GM23338 (cell line): ENCODE measurements around the gene CLASP2. TPM values are rescaled to one million over a fixed set of nuclear protein-coding genes. Genes with fewer than 3 reads are reported as not detected.

Source experiments
- ATAC-seq: fragments of 200-7000 bp; cut with Tn5 transposase; 3 replicates; pipeline ENCODE4 v1.9.1; 2020
- DNase-seq: peaks from one replicate; pipeline ENCODE4 v3.0.0-alpha.2; 2015; ENCODE audit warnings: low spot score
- H2AFZ ChIP-seq: fragments of 200-600 bp; sonication (generic); 2 replicates; pipeline ENCODE4 v1.8.0; 2016; ENCODE audit warnings: antibody characterized with exemption, mild to moderate bottlenecking, moderate library complexity
- H3F3A ChIP-seq: fragments of 200-600 bp; sonication (generic); replicated peaks from 2 replicates; pipeline ENCODE4 v1.8.0; 2017; ENCODE audit warnings: antibody characterized with exemption, mixed run types, low read depth
- H3K27ac ChIP-seq: fragments of 200-600 bp; sonication (generic); 2 replicates; pipeline ENCODE4 v1.6.1; 2016; ENCODE audit warnings: low read depth
- H3K27me3 ChIP-seq: fragments of 200-600 bp; sonication (generic); 2 replicates; pipeline ENCODE4 v1.8.0; 2016; ENCODE audit warnings: mild to moderate bottlenecking, mixed run types, moderate library complexity; ENCODE audit not compliant: insufficient read depth
- H3K36me3 ChIP-seq: fragments of 200-600 bp; sonication (generic); 2 replicates; pipeline ENCODE4 v1.8.0; 2016; ENCODE audit warnings: mild to moderate bottlenecking; ENCODE audit not compliant: insufficient read depth
- H3K4me1 ChIP-seq: fragments of 200-600 bp; sonication (generic); 2 replicates; pipeline ENCODE4 v1.8.0; 2016; ENCODE audit warnings: mild to moderate bottlenecking, moderate library complexity; ENCODE audit not compliant: insufficient read depth
- H3K4me2 ChIP-seq: fragments of 200-600 bp; sonication (generic); 2 replicates; pipeline ENCODE4 v1.7.1; 2017; ENCODE audit warnings: mixed run types
- H3K4me3 ChIP-seq: fragments of 200-600 bp; sonication (generic); 2 replicates; pipeline ENCODE4 v1.6.1; 2016; ENCODE audit warnings: mixed run types
- H3K79me2 ChIP-seq: fragments of 200-600 bp; sonication (generic); replicated peaks from 2 replicates; pipeline ENCODE4 v1.8.0; 2017; ENCODE audit warnings: mild to moderate bottlenecking; ENCODE audit not compliant: insufficient read depth
- H3K9me2 ChIP-seq: fragments of 200-600 bp; sonication (generic); 2 replicates; pipeline ENCODE4 v1.8.0; 2017; ENCODE audit not compliant: insufficient read depth
- H4K20me1 ChIP-seq: fragments of 200-600 bp; sonication (generic); replicated peaks from 2 replicates; pipeline ENCODE4 v1.8.0; 2017; ENCODE audit warnings: mild to moderate bottlenecking; ENCODE audit not compliant: insufficient read depth
- H3K27ac Mint-ChIP-seq: 2 replicates; pipeline ENCODE4 v1.8.0; 2020; ENCODE audit warnings: inconsistent platforms, mild to moderate bottlenecking, moderate library complexity, mixed read lengths
- H3K27me3 Mint-ChIP-seq: 3 replicates; pipeline ENCODE4 v1.8.0; 2022; ENCODE audit warnings: low read depth, mild to moderate bottlenecking, moderate library complexity, mixed read lengths, inconsistent platforms; ENCODE audit not compliant: insufficient read depth, poor library complexity
- H3K36me3 Mint-ChIP-seq: 3 replicates; pipeline ENCODE4 v1.8.0; 2021; ENCODE audit warnings: low read depth, mild to moderate bottlenecking, inconsistent platforms, moderate library complexity, mixed read lengths
- H3K4me1 Mint-ChIP-seq: 3 replicates; pipeline ENCODE4 v1.8.0; 2020; ENCODE audit warnings: mild to moderate bottlenecking, inconsistent platforms, mixed read lengths
- H3K4me3 Mint-ChIP-seq: 3 replicates; pipeline ENCODE4 v1.8.0; 2021; ENCODE audit warnings: moderate library complexity, mild to moderate bottlenecking, inconsistent platforms, mixed read lengths
- H3K9me3 Mint-ChIP-seq: 3 replicates; pipeline ENCODE4 v1.8.0; 2020; ENCODE audit warnings: moderate library complexity, mild to moderate bottlenecking, inconsistent platforms, mixed read lengths
- CREB1 ChIP-seq: fragments of 250-450 bp; sonication (Bioruptor Pico); IDR thresholded peaks from 2 replicates; pipeline ENCODE4 v1.5.0; 2020; ENCODE audit warnings: low read depth, mild to moderate bottlenecking, moderate library complexity
- EZH2phosphoT487 ChIP-seq: fragments of 200-600 bp; sonication (generic); IDR thresholded peaks from one replicate; pipeline ENCODE4 v1.8.1; 2018; ENCODE audit warnings: antibody characterized with exemption; ENCODE audit not compliant: unreplicated experiment
- JUNB ChIP-seq: IDR thresholded peaks from one replicate; pipeline ENCODE4 v1.6.1; 2016; ENCODE audit warnings: antibody characterized with exemption; ENCODE audit not compliant: unreplicated experiment
- NANOG ChIP-seq: IDR thresholded peaks from 2 replicates; pipeline ENCODE4 v1.6.1; 2016; ENCODE audit warnings: antibody characterized with exemption, borderline replicate concordance
- POLR2AphosphoS5 ChIP-seq: IDR thresholded peaks from 2 replicates; pipeline ENCODE4 v1.6.1; 2016; ENCODE audit warnings: antibody characterized with exemption, low read depth
- polyA plus RNA-seq: library from polyadenylated mRNA; unstranded; fragments of >200 nt; fragmentation: Nextera tagmentation; extraction: Ambion mirVana; gene quantifications from 2 replicates; pipeline ENCODE4 v1.2.1, GENCODE V29; 2016
- total RNA-seq: library from RNA; depleted of rRNA; stranded (reverse); fragments of >200 nt; shearing (Covaris generic); gene quantifications from 2 replicates; pipeline ENCODE4 v1.2.3, GENCODE V29; 2014
- TF ChIP-seq, protein P1 (sequence below): IDR thresholded peaks from 2 replicates; pipeline ENCODE4 v1.6.1; 2016; ENCODE audit warnings: antibody characterized with exemption
- TF ChIP-seq, protein P2 (sequence below): IDR thresholded peaks from one replicate; pipeline ENCODE4 v1.6.1; 2018; ENCODE audit warnings: antibody characterized with exemption; ENCODE audit not compliant: unreplicated experiment
- TF ChIP-seq, protein P3 (sequence below): fragments of 250-450 bp; sonication (Bioruptor Pico); IDR thresholded peaks from 2 replicates; pipeline ENCODE4 v1.5.0; 2020; ENCODE audit warnings: mild to moderate bottlenecking, moderate library complexity

Gene CLASP2
- total and polyA plus RNA-seq, 2 experiments from 2014 or later = 12.8 to 74.6 TPM

DNA sequence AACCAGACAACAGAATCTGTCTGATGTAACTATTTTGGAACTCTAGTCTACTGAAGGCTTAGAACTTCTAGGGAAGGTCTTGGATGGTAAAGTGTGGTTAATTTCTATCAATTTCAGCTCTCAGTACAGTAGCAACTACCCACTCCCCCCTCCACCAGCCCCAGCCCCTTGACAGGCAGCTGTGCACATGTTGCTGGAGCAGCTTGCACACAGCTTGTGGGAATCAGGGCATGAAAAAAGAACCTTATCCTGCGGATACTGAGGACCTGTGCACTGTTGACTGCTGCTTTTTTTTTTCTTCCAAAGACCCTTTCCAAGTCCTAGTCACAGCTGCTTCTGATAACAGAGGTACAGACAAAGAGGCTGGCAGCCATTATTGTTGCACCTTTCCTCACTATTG is 196.3 kb downstream of the CLASP2 start:
- H3K4me2 ChIP-seq = no peak overlapping the region
- 0 out of 2 replicates have a peak overlapping the region, but pooled peaks have one; percentile 19 for H3K27ac Mint-ChIP-seq
- peaks cover 45% of the 10 kb centered on the region for H3K36me3 Mint-ChIP-seq
- H3K36me3 ChIP-seq = peaks cover 14% of the 10 kb centered on the region
- no peak overlapping the region for H3K4me3 Mint-ChIP-seq
- TF ChIP-seq, protein P1, sequence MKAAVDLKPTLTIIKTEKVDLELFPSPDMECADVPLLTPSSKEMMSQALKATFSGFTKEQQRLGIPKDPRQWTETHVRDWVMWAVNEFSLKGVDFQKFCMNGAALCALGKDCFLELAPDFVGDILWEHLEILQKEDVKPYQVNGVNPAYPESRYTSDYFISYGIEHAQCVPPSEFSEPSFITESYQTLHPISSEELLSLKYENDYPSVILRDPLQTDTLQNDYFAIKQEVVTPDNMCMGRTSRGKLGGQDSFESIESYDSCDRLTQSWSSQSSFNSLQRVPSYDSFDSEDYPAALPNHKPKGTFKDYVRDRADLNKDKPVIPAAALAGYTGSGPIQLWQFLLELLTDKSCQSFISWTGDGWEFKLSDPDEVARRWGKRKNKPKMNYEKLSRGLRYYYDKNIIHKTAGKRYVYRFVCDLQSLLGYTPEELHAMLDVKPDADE = no peak
- 0 out of 2 replicates have a peak, but pooled peaks cover 3% of the 10 kb centered on the region for H3K9me2 ChIP-seq
- H4K20me1 ChIP-seq = no peaks in the 10 kb centered on the region
- ATAC-seq (no peak; the same call in 2 of the 3 replicates), DNase-seq (no peak)
- no peaks in the 10 kb centered on the region for H3K27me3 ChIP-seq
- no peaks in the 10 kb centered on the region for H3K79me2 ChIP-seq
- H3K4me3 ChIP-seq = no peak overlapping the region
- no peaks in the 10 kb centered on the region for H3F3A ChIP-seq
- no peak overlapping the region for H3K27ac ChIP-seq
- H3K4me1 ChIP-seq = no peaks in the 10 kb centered on the region
- no peak overlapping the region for H2AFZ ChIP-seq
- H3K27me3 Mint-ChIP-seq = no peaks in the 10 kb centered on the region
- peaks cover 19% of the 10 kb centered on the region for H3K9me3 Mint-ChIP-seq
- peaks cover 9% of the 10 kb centered on the region for H3K4me1 Mint-ChIP-seq

DNA sequence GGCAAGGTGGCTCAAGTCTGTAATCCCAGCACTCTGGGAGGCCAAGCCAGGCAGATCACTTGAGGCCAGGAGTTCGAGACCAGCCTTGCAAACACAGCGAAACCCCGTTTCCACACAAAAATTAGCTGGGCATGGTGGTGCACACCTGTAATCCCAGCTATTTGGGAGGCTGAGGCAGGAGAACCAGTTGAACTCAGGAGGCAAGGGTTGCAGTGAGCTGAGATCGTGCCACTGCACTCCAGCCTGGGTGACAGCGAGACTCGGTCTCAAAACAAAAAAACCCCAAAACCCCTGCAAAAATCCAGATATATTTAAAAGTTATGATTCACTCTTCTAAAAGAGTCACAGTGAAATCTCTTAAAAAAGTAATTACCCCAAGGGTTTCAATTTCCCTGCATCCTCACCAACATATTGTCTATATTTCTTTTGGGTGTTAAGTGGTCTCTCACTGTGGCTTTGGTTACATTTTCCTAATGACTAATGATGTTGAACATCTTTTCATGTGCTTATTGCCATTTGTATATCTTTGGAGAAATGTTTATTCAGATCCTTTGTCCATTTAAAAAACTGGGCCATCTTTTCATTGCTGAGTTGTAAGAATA is 204.7 kb downstream of the CLASP2 start:
- peaks cover 44% of the 10 kb centered on the region; the same call in 2 of the 3 replicates for H3K36me3 Mint-ChIP-seq
- H3K36me3 ChIP-seq = peaks cover 9% of the 10 kb centered on the region; the same call in 1 of the 2 replicates
- TF ChIP-seq, protein P2, sequence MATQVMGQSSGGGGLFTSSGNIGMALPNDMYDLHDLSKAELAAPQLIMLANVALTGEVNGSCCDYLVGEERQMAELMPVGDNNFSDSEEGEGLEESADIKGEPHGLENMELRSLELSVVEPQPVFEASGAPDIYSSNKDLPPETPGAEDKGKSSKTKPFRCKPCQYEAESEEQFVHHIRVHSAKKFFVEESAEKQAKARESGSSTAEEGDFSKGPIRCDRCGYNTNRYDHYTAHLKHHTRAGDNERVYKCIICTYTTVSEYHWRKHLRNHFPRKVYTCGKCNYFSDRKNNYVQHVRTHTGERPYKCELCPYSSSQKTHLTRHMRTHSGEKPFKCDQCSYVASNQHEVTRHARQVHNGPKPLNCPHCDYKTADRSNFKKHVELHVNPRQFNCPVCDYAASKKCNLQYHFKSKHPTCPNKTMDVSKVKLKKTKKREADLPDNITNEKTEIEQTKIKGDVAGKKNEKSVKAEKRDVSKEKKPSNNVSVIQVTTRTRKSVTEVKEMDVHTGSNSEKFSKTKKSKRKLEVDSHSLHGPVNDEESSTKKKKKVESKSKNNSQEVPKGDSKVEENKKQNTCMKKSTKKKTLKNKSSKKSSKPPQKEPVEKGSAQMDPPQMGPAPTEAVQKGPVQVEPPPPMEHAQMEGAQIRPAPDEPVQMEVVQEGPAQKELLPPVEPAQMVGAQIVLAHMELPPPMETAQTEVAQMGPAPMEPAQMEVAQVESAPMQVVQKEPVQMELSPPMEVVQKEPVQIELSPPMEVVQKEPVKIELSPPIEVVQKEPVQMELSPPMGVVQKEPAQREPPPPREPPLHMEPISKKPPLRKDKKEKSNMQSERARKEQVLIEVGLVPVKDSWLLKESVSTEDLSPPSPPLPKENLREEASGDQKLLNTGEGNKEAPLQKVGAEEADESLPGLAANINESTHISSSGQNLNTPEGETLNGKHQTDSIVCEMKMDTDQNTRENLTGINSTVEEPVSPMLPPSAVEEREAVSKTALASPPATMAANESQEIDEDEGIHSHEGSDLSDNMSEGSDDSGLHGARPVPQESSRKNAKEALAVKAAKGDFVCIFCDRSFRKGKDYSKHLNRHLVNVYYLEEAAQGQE = no peak
- no peak for TF ChIP-seq POLR2AphosphoS5
- TF ChIP-seq, protein P1 = no peak
- no peak for TF ChIP-seq NANOG
- TF ChIP-seq EZH2phosphoT487 = no peak
- no peak for TF ChIP-seq CREB1 (CRISPR knock-in tag)
- no peak for TF ChIP-seq JUNB
- TF ChIP-seq, protein P3, sequence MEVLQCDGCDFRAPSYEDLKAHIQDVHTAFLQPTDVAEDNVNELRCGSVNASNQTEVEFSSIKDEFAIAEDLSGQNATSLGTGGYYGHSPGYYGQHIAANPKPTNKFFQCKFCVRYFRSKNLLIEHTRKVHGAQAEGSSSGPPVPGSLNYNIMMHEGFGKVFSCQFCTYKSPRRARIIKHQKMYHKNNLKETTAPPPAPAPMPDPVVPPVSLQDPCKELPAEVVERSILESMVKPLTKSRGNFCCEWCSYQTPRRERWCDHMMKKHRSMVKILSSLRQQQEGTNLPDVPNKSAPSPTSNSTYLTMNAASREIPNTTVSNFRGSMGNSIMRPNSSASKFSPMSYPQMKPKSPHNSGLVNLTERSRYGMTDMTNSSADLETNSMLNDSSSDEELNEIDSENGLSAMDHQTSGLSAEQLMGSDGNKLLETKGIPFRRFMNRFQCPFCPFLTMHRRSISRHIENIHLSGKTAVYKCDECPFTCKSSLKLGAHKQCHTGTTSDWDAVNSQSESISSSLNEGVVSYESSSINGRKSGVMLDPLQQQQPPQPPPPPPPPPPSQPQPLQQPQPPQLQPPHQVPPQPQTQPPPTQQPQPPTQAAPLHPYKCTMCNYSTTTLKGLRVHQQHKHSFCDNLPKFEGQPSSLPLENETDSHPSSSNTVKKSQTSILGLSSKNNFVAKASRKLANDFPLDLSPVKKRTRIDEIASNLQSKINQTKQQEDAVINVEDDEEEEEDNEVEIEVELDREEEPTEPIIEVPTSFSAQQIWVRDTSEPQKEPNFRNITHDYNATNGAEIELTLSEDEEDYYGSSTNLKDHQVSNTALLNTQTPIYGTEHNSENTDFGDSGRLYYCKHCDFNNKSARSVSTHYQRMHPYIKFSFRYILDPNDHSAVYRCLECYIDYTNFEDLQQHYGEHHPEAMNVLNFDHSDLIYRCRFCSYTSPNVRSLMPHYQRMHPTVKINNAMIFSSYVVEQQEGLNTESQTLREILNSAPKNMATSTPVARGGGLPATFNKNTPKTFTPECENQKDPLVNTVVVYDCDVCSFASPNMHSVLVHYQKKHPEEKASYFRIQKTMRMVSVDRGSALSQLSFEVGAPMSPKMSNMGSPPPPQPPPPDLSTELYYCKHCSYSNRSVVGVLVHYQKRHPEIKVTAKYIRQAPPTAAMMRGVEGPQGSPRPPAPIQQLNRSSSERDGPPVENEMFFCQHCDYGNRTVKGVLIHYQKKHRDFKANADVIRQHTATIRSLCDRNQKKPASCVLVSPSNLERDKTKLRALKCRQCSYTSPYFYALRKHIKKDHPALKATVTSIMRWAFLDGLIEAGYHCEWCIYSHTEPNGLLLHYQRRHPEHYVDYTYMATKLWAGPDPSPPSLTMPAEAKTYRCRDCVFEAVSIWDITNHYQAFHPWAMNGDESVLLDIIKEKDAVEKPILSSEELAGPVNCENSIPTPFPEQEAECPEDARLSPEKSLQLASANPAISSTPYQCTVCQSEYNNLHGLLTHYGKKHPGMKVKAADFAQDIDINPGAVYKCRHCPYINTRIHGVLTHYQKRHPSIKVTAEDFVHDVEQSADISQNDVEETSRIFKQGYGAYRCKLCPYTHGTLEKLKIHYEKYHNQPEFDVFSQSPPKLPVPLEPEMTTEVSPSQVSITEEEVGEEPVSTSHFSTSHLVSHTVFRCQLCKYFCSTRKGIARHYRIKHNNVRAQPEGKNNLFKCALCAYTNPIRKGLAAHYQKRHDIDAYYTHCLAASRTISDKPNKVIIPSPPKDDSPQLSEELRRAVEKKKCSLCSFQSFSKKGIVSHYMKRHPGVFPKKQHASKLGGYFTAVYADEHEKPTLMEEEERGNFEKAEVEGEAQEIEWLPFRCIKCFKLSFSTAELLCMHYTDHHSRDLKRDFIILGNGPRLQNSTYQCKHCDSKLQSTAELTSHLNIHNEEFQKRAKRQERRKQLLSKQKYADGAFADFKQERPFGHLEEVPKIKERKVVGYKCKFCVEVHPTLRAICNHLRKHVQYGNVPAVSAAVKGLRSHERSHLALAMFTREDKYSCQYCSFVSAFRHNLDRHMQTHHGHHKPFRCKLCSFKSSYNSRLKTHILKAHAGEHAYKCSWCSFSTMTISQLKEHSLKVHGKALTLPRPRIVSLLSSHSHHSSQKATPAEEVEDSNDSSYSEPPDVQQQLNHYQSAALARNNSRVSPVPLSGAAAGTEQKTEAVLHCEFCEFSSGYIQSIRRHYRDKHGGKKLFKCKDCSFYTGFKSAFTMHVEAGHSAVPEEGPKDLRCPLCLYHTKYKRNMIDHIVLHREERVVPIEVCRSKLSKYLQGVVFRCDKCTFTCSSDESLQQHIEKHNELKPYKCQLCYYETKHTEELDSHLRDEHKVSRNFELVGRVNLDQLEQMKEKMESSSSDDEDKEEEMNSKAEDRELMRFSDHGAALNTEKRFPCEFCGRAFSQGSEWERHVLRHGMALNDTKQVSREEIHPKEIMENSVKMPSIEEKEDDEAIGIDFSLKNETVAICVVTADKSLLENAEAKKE = no peak

More for the DNA sequence above, 204.7 kb downstream of the CLASP2 start:
- DNase-seq = no peak
- H3K27ac ChIP-seq = no peak overlapping the region
- no peak for ATAC-seq
- no peaks in the 10 kb centered on the region for H3K4me1 Mint-ChIP-seq
- H2AFZ ChIP-seq = no peak overlapping the region
- H3F3A ChIP-seq = no peaks in the 10 kb centered on the region
- no peak overlapping the region for H3K4me2 ChIP-seq
- H3K4me3 ChIP-seq = no peak overlapping the region
- H3K9me2 ChIP-seq = no peaks in the 10 kb centered on the region
- no peaks in the 10 kb centered on the region for H3K79me2 ChIP-seq
- no peaks in the 10 kb centered on the region for H3K27me3 ChIP-seq
- no peaks in the 10 kb centered on the region for H4K20me1 ChIP-seq
- H3K27me3 Mint-ChIP-seq = peaks cover 1% of the 10 kb centered on the region
- H3K9me3 Mint-ChIP-seq = no peaks in the 10 kb centered on the region
- no peaks in the 10 kb centered on the region for H3K4me1 ChIP-seq
- H3K4me3 Mint-ChIP-seq = no peak overlapping the region
- no peak overlapping the region for H3K27ac Mint-ChIP-seq
